KMS-11 (cell line): ENCODE results near the gene FOLR2.

ENCODE experiments used
- H2AFZ ChIP-seq: fragments of 200-600 bp; sonication (generic); 2 replicates; pipeline ENCODE4 v1.6.1; 2016; ENCODE audit warnings: antibody characterized with exemption, mixed run types, low read depth
- H3K27ac ChIP-seq: fragments of 200-600 bp; sonication (generic); 2 replicates; pipeline ENCODE4 v1.6.1; 2016; ENCODE audit warnings: mild to moderate bottlenecking, mixed run types
- H3K27me3 ChIP-seq: fragments of 200-600 bp; sonication (generic); 2 replicates; pipeline ENCODE4 v1.6.1; 2017; ENCODE audit warnings: mild to moderate bottlenecking, low read depth, mixed run types, moderate library complexity; ENCODE audit not compliant: insufficient read depth
- H3K36me3 ChIP-seq: fragments of 200-600 bp; sonication (generic); 2 replicates; pipeline ENCODE4 v1.6.1; 2017; ENCODE audit warnings: mild to moderate bottlenecking, mixed run types; ENCODE audit not compliant: insufficient read depth
- H3K4me1 ChIP-seq: fragments of 200-600 bp; sonication (generic); 2 replicates; pipeline ENCODE4 v1.6.1; 2016; ENCODE audit warnings: mild to moderate bottlenecking, low read depth, mixed run types; ENCODE audit not compliant: poor library complexity, severe bottlenecking
- H3K4me2 ChIP-seq: fragments of 200-600 bp; sonication (generic); 2 replicates; pipeline ENCODE4 v1.7.0; 2016; ENCODE audit warnings: mild to moderate bottlenecking, mixed run types
- H3K4me3 ChIP-seq: fragments of 200-600 bp; sonication (generic); IDR thresholded peaks from 2 replicates; pipeline ENCODE4 v1.6.1; 2017; ENCODE audit warnings: low read depth, low read length, mixed read lengths; ENCODE audit not compliant: insufficient read depth
- H3K79me2 ChIP-seq: fragments of 200-600 bp; sonication (generic); 2 replicates; pipeline ENCODE4 v1.6.1; 2016; ENCODE audit warnings: low read depth, mixed run types; ENCODE audit not compliant: insufficient read depth
- H3K9ac ChIP-seq: fragments of 200-600 bp; sonication (generic); 2 replicates; pipeline ENCODE4 v1.6.1; 2016; ENCODE audit warnings: mild to moderate bottlenecking, mixed run types
- H4K20me1 ChIP-seq: fragments of 200-600 bp; sonication (generic); 2 replicates; pipeline ENCODE4 v1.6.1; 2016; ENCODE audit warnings: mild to moderate bottlenecking, mixed run types; ENCODE audit not compliant: insufficient read depth
- CTCF ChIP-seq: fragments of 200-600 bp; sonication (generic); conservative IDR thresholded peaks from 2 replicates; pipeline ENCODE4 v1.6.1; 2017; ENCODE audit warnings: low read depth, mild to moderate bottlenecking, antibody characterized with exemption, low read length, moderate library complexity, mixed read lengths

The FOLR2 gene

GRCh38 chr11:72223615-72224563 lies 7.3 kb downstream of the FOLR2 start:
- H3K79me2 ChIP-seq = peaks cover 22% of the 10 kb centered on the region
- H3K27ac ChIP-seq = peak overlapping the region; percentile 80
- no peak overlapping the region for H3K4me3 ChIP-seq
- H3K4me1 ChIP-seq = peaks cover 20% of the 10 kb centered on the region
- TF ChIP-seq CTCF = no peak
- H3K9ac ChIP-seq = peak overlapping the region; percentile 79
- no peaks in the 10 kb centered on the region for H3K27me3 ChIP-seq
- H4K20me1 ChIP-seq = no peaks in the 10 kb centered on the region
- H2AFZ ChIP-seq = peak overlapping the region; percentile 86
- peak overlapping the region; percentile 96 for H3K4me2 ChIP-seq
- H3K36me3 ChIP-seq = no peaks in the 10 kb centered on the region

- Histone ChIP-seq H4K20me1 (no peaks in the 10 kb centered on the region), H3K4me1 (peaks cover 20% of the 10 kb centered on the region), H2AFZ (peak within 1 kb of the TSS; percentile 86), H3K4me3 (no peak within 1 kb of the TSS), H3K4me2 (peak within 1 kb of the TSS; percentile 96), H3K9ac (peak within 1 kb of the TSS; percentile 79), H3K27me3 (no peaks in the 10 kb centered on the region), H3K27ac (peak within 1 kb of the TSS; percentile 80), H3K36me3 (no peaks in the 10 kb centered on the region), H3K79me2 (peaks cover 22% of the 10 kb centered on the region)
- TF ChIP-seq CTCF = no peak
These were observed 8.2 kb downstream of the FOLR2 start, which contains the start of gene INPPL1 for GRCh38 chr11:72224564-72225410. TSS of gene INPPL1 (plus strand) at chr11:72224767. CDS start at chr11:72224985, 218 bp downstream.

- Histone ChIP-seq H3K4me2 (peak overlapping the region; percentile 56), H3K4me1 (peaks cover 20% of the 10 kb centered on the region), H3K36me3 (no peaks in the 10 kb centered on the region), H3K27me3 (no peaks in the 10 kb centered on the region), H3K79me2 (peaks cover 22% of the 10 kb centered on the region), H3K9ac (peak overlapping the region; percentile 79; the same call in 1 of the 2 replicates), H2AFZ (peak overlapping the region; percentile 68; the same call in 1 of the 2 replicates), H3K4me3 (no peak overlapping the region), H3K27ac (peak overlapping the region; percentile 80; the same call in 1 of the 2 replicates), H4K20me1 (no peaks in the 10 kb centered on the region)
- TF ChIP-seq CTCF = no peak
These were observed 8.9 kb downstream of the FOLR2 start for GRCh38 chr11:72225411-72225951.

GRCh38 chr11:72226701-72227100 lies 10.1 kb downstream of the FOLR2 start:
- Histone ChIP-seq H3K4me3 (no peak overlapping the region), H3K9ac (no peak overlapping the region), H2AFZ (no peak overlapping the region), H3K27ac (no peak overlapping the region), H3K36me3 (no peaks in the 10 kb centered on the region), H3K79me2 (peaks cover 22% of the 10 kb centered on the region), H3K27me3 (no peaks in the 10 kb centered on the region), H3K4me2 (peak overlapping the region; percentile 56; the same call in 1 of the 2 replicates), H4K20me1 (no peaks in the 10 kb centered on the region), H3K4me1 (peaks cover 19% of the 10 kb centered on the region)
- no peak for TF ChIP-seq CTCF
